Loucy (cell line): ENCODE measurements around the gene CCBE1.

ENCODE experiments used
- H2AFZ ChIP-seq: fragments of 200-600 bp; sonication (generic); 2 replicates; pipeline ENCODE4 v1.6.0; 2016; ENCODE audit warnings: antibody characterized with exemption, mild to moderate bottlenecking, low read length, moderate library complexity
- H3F3A ChIP-seq: fragments of 200-600 bp; 2 replicates; pipeline ENCODE4 v1.6.0; 2016; ENCODE audit warnings: antibody characterized with exemption, low read depth, mild to moderate bottlenecking
- H3K27me3 ChIP-seq: fragments of 200-600 bp; sonication (generic); 2 replicates; pipeline ENCODE4 v1.6.1; 2014; ENCODE audit warnings: low read length, mild to moderate bottlenecking; ENCODE audit not compliant: insufficient read depth, poor library complexity, severe bottlenecking
- H3K36me3 ChIP-seq: fragments of 200-600 bp; sonication (generic); 2 replicates; pipeline ENCODE4 v1.6.1; 2016; ENCODE audit warnings: low read length; ENCODE audit not compliant: insufficient read depth
- H3K4me1 ChIP-seq: fragments of 200-600 bp; sonication (generic); 2 replicates; pipeline ENCODE4 v1.5.1; 2014; ENCODE audit warnings: low read length, mild to moderate bottlenecking; ENCODE audit not compliant: insufficient read depth, poor library complexity, severe bottlenecking
- H3K4me2 ChIP-seq: fragments of 200-600 bp; sonication (generic); 2 replicates; pipeline ENCODE4 v1.6.0; 2014; ENCODE audit warnings: antibody characterized with exemption, low read length, low read depth, mild to moderate bottlenecking; ENCODE audit not compliant: poor library complexity, severe bottlenecking
- H3K4me3 ChIP-seq: fragments of 200-600 bp; sonication (generic); 2 replicates; pipeline ENCODE4 v1.5.1; 2014; ENCODE audit warnings: low read length, mild to moderate bottlenecking, mixed read lengths; ENCODE audit not compliant: poor library complexity, severe bottlenecking
- H3K79me2 ChIP-seq: fragments of 200-600 bp; sonication (generic); 2 replicates; pipeline ENCODE4 v1.6.1; 2014; ENCODE audit warnings: low read length; ENCODE audit not compliant: insufficient read depth
- H3K9ac ChIP-seq: fragments of 200-600 bp; sonication (generic); 2 replicates; pipeline ENCODE4 v1.6.0; 2014; ENCODE audit warnings: mild to moderate bottlenecking, low read depth, low read length, moderate library complexity; ENCODE audit not compliant: poor library complexity, severe bottlenecking
- H3K9me2 ChIP-seq: fragments of 200-600 bp; sonication (generic); replicated peaks from 2 replicates; pipeline ENCODE4 v1.6.1; 2016; ENCODE audit warnings: low read depth, low read length, mixed read lengths
- H3K9me3 ChIP-seq: fragments of 200-600 bp; sonication (generic); 2 replicates; pipeline ENCODE4 v1.6.1; 2014; ENCODE audit warnings: mild to moderate bottlenecking, antibody characterized with exemption, low read length, low read depth; ENCODE audit not compliant: insufficient read depth
- H4K20me1 ChIP-seq: fragments of 200-600 bp; sonication (generic); 2 replicates; pipeline ENCODE4 v1.6.0; 2014; ENCODE audit warnings: antibody characterized with exemption, low read length, mild to moderate bottlenecking; ENCODE audit not compliant: insufficient read depth, poor library complexity, severe bottlenecking
- CTCF ChIP-seq: fragments of 200-600 bp; sonication (generic); conservative IDR thresholded peaks from 2 replicates; pipeline ENCODE4 v1.5.1; 2014; ENCODE audit warnings: mild to moderate bottlenecking, antibody characterized with exemption, low read length
- EZH2phosphoT487 ChIP-seq: fragments of 200-600 bp; IDR thresholded peaks from 2 replicates; pipeline ENCODE4 v1.6.1; 2018; ENCODE audit warnings: antibody characterized with exemption, mild to moderate bottlenecking, moderate library complexity, borderline replicate concordance

The CCBE1 gene

GRCh38 chr18:59593291-59593717 lies 103.9 kb downstream of the CCBE1 start:
- H3K4me2 ChIP-seq, result no peak overlapping the region
- no peaks in the 10 kb centered on the region for H3K27me3 ChIP-seq
- no peaks in the 10 kb centered on the region for H3K9me2 ChIP-seq
- H3F3A ChIP-seq, result no peaks in the 10 kb centered on the region
- H3K4me1 ChIP-seq, result no peaks in the 10 kb centered on the region
- no peak for TF ChIP-seq EZH2phosphoT487
- TF ChIP-seq CTCF, result no peak
- no peaks in the 10 kb centered on the region for H3K36me3 ChIP-seq
- H3K9ac ChIP-seq, result no peak overlapping the region
- no peaks in the 10 kb centered on the region for H3K9me3 ChIP-seq
- H3K4me3 ChIP-seq, result no peak overlapping the region
- H4K20me1 ChIP-seq, result no peaks in the 10 kb centered on the region
- no peaks in the 10 kb centered on the region for H3K79me2 ChIP-seq
- no peak overlapping the region for H2AFZ ChIP-seq

GRCh38 chr18:59592624-59593023 lies 104.6 kb downstream of the CCBE1 start:
- no peaks in the 10 kb centered on the region for H3K4me1 ChIP-seq
- H3K27me3 ChIP-seq, result no peaks in the 10 kb centered on the region
- no peak overlapping the region for H3K4me2 ChIP-seq
- no peaks in the 10 kb centered on the region for H3F3A ChIP-seq
- H3K9me2 ChIP-seq, result no peaks in the 10 kb centered on the region
- no peaks in the 10 kb centered on the region for H3K36me3 ChIP-seq
- H3K9ac ChIP-seq, result no peak overlapping the region
- no peak overlapping the region for H2AFZ ChIP-seq
- no peak overlapping the region for H3K4me3 ChIP-seq
- H3K9me3 ChIP-seq, result no peaks in the 10 kb centered on the region
- H3K79me2 ChIP-seq, result no peaks in the 10 kb centered on the region
- H4K20me1 ChIP-seq, result no peaks in the 10 kb centered on the region
- TF ChIP-seq CTCF (no peak), EZH2phosphoT487 (no peak)

- H3K4me1 ChIP-seq, result peaks cover 6% of the 10 kb centered on the region
- H4K20me1 ChIP-seq, result no peaks in the 10 kb centered on the region
- H2AFZ ChIP-seq, result no peak overlapping the region
- H3K9me2 ChIP-seq, result no peaks in the 10 kb centered on the region
- no peaks in the 10 kb centered on the region for H3K9me3 ChIP-seq
- no peak overlapping the region for H3K4me3 ChIP-seq
- no peak overlapping the region for H3K4me2 ChIP-seq
- no peaks in the 10 kb centered on the region for H3K27me3 ChIP-seq
- H3K9ac ChIP-seq, result no peak overlapping the region
- no peaks in the 10 kb centered on the region for H3K36me3 ChIP-seq
- TF ChIP-seq CTCF (no peak), EZH2phosphoT487 (no peak)
- H3K79me2 ChIP-seq, result no peaks in the 10 kb centered on the region
- H3F3A ChIP-seq, result no peaks in the 10 kb centered on the region
Observed at GRCh38 chr18:59582395-59582794, 114.8 kb downstream of the CCBE1 start.
